Activated naive CD4-positive, alpha-beta T cell treated with anti-CD3 and anti-CD28 coated beads, Interleukin-2, amount 50 U/mL, for 24 hours (primary cell): ENCODE data around the gene CD164L2.
"Not testable (repeated sequence)": the region's sequence is repeated elsewhere in the genome, so short reads cannot be mapped to it uniquely, and the experiment has no call there.

Experiments used
- H3K27ac Mint-ChIP-seq: one replicate; pipeline ENCODE4 v1.8.0; 2021; ENCODE audit warnings: mild to moderate bottlenecking, mixed read lengths
- H3K27me3 Mint-ChIP-seq: one replicate; pipeline ENCODE4 v1.8.0; 2021; ENCODE audit warnings: mixed read lengths
- H3K36me3 Mint-ChIP-seq: one replicate; pipeline ENCODE4 v1.8.0; 2021; ENCODE audit warnings: mixed read lengths
- H3K4me1 Mint-ChIP-seq: one replicate; pipeline ENCODE4 v1.8.0; 2021; ENCODE audit warnings: mixed read lengths
- H3K4me3 Mint-ChIP-seq: one replicate; pipeline ENCODE4 v1.8.0; 2021; ENCODE audit warnings: mild to moderate bottlenecking, mixed read lengths
- H3K9me3 Mint-ChIP-seq: one replicate; pipeline ENCODE4 v1.8.0; 2021; ENCODE audit warnings: mixed read lengths

CD164L2 gene

DNA sequence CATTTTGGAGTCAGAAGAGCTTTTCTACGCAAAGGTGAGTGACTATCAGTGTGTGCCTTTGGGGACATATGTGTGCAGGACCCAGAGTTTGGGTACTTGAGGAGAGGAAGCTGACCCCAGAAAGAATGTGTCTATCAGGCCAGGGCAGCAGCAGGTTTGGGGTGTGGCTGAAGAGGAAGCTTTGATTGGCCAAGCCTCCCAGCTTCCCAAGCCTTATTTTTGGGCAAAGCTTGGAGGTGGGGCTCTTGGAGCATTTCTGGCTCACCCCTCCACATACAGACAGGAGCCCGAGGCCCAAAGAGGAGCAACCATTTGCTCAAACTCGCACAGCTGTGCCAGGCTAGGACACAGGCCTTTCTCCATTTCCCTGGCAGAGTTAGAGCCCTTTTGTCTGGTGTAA lies 14.0 kb upstream of the CD164L2 start:
- Mint-ChIP-seq H3K4me1 (peaks cover 9% of the 10 kb centered on the region), H3K36me3 (no peaks in the 10 kb centered on the region), H3K4me3 (no peak overlapping the region), H3K27me3 (no peaks in the 10 kb centered on the region), H3K9me3 (no peaks in the 10 kb centered on the region), H3K27ac (no peak overlapping the region)

GRCh38 chr1:27395441-27396195 lies 12.5 kb upstream of the CD164L2 start:
- Mint-ChIP-seq H3K27me3 (no peaks in the 10 kb centered on the region), H3K4me1 (peaks cover 17% of the 10 kb centered on the region), H3K36me3 (no peaks in the 10 kb centered on the region), H3K9me3 (no peaks in the 10 kb centered on the region), H3K27ac (no peak overlapping the region), H3K4me3 (no peak overlapping the region)

DNA sequence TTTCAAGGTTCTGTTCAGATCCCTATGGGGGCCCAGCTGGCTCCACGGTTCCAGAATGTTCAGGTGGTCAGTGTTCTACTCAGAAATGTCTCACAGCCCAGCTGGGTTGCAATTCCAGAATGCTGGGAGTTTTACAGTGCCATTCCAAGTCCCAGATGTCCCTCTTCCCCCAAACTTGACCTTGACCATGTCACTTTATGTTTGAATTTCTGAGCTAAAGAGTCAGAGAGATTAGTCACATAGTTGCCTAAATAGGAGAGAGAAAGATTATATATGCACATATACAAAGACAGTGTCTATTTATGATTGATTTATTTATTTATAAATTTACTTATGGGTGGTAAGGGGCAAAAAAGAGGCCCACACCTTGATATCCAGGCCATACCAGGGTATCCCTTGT lies 11.8 kb upstream of the CD164L2 start:
- no peak overlapping the region for H3K4me3 Mint-ChIP-seq
- peaks cover 17% of the 10 kb centered on the region for H3K4me1 Mint-ChIP-seq
- H3K27ac Mint-ChIP-seq: no peak overlapping the region
- no peaks in the 10 kb centered on the region for H3K27me3 Mint-ChIP-seq
- H3K36me3 Mint-ChIP-seq: no peaks in the 10 kb centered on the region
- no peaks in the 10 kb centered on the region for H3K9me3 Mint-ChIP-seq

DNA sequence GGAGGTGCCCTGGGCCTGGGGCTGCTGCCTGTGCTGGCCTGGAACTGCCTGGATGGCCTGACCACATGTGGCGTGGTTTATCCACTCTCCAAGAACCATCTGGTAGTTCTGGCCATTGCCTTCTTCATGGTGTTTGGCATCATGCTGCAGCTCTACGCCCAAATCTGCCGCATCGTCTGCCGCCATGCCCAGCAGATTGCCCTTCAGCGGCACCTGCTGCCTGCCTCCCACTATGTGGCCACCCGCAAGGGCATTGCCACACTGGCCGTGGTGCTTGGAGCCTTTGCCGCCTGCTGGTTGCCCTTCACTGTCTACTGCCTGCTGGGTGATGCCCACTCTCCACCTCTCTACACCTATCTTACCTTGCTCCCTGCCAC lies 11.1 kb upstream of the CD164L2 start:
- Mint-ChIP-seq H3K4me1 (peaks cover 17% of the 10 kb centered on the region), H3K9me3 (no peaks in the 10 kb centered on the region), H3K27me3 (no peaks in the 10 kb centered on the region)

DNA sequence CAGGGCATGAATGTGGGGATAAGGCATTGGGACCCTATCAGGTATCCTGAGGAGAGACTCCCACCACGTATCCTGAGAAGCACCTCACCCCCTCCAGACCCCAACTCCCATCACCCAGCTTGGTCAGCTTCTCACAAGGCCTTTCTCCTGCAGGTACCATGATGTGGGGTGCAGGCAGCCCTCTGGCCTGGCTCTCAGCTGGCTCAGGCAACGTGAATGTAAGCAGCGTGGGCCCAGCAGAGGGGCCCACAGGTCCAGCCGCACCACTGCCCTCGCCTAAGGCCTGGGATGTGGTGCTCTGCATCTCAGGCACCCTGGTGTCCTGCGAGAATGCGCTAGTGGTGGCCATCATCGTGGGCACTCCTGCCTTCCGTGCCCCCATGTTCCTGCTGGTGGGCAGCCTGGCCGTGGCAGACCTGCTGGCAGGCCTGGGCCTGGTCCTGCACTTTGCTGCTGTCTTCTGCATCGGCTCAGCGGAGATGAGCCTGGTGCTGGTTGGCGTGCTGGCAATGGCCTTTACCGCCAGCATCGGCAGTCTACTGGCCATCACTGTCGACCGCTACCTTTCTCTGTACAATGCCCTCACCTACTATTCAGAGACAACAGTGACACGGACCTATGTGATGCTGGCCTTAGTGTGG lies 10.6 kb upstream of the CD164L2 start:
- Mint-ChIP-seq H3K27ac (peak overlapping the region; percentile 41), H3K4me1 (peaks cover 17% of the 10 kb centered on the region), H3K36me3 (no peaks in the 10 kb centered on the region), H3K27me3 (no peaks in the 10 kb centered on the region), H3K4me3 (peak overlapping the region; percentile 70), H3K9me3 (no peaks in the 10 kb centered on the region)

More for the DNA sequence above, 11.1 kb upstream of the CD164L2 start:
- Mint-ChIP-seq H3K36me3 (no peaks in the 10 kb centered on the region), H3K4me3 (no peak overlapping the region), H3K27ac (no peak overlapping the region)

- peaks cover 20% of the 10 kb centered on the region for H3K4me1 Mint-ChIP-seq
- peak overlapping the region; percentile 76 for H3K4me3 Mint-ChIP-seq
- no peaks in the 10 kb centered on the region for H3K27me3 Mint-ChIP-seq
- H3K36me3 Mint-ChIP-seq: no peaks in the 10 kb centered on the region
- H3K9me3 Mint-ChIP-seq: no peaks in the 10 kb centered on the region
- H3K27ac Mint-ChIP-seq: peak overlapping the region; percentile 8
Measured at GRCh38 chr1:27392778-27393635, 9.9 kb upstream of the CD164L2 start.

GRCh38 chr1:27392096-27392777 lies 9.1 kb upstream of the CD164L2 start, which contains the start of gene GPR3:
Gene GPR3 (plus strand): TSS chr1:27392622. CDS start chr1:27393799, 1,177 bp downstream.
- Mint-ChIP-seq H3K4me3 (peak within 1 kb of the TSS; percentile 90), H3K9me3 (no peaks in the 10 kb centered on the region), H3K4me1 (peaks cover 20% of the 10 kb centered on the region), H3K27ac (peak within 1 kb of the TSS; percentile 88), H3K36me3 (no peaks in the 10 kb centered on the region), H3K27me3 (no peaks in the 10 kb centered on the region)

DNA sequence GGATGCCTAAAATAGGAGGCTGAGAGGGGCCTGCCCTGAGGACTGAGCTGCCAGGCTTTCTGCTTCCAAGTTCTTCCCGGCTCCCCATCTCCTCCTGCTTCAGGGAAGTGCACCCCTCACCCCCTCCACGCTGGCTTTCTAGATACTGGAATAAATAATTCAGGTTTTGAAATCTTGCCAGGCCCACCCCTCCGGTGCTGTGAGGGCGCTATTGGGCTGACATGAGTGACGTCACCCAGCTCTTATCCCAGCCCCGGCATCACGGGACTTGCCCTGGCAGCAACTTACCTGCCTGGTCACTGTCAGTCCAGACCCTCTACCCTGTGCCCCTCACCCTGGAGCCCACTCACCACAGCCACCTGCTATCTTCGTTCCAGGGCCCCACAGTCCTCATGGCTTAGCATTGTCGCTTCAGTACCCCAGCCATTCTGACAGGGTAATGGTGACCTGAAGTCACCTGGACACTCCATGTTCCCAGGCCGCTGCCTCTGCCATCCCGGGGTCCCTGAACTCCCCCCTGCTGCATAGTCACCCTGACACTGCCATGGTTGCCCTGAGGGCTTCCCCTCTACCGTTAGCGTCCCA lies 8.5 kb upstream of the CD164L2 start:
- Mint-ChIP-seq H3K27ac (peak overlapping the region; percentile 88), H3K9me3 (no peaks in the 10 kb centered on the region), H3K27me3 (no peaks in the 10 kb centered on the region), H3K4me3 (peak overlapping the region; percentile 90), H3K4me1 (peaks cover 20% of the 10 kb centered on the region), H3K36me3 (no peaks in the 10 kb centered on the region)

DNA sequence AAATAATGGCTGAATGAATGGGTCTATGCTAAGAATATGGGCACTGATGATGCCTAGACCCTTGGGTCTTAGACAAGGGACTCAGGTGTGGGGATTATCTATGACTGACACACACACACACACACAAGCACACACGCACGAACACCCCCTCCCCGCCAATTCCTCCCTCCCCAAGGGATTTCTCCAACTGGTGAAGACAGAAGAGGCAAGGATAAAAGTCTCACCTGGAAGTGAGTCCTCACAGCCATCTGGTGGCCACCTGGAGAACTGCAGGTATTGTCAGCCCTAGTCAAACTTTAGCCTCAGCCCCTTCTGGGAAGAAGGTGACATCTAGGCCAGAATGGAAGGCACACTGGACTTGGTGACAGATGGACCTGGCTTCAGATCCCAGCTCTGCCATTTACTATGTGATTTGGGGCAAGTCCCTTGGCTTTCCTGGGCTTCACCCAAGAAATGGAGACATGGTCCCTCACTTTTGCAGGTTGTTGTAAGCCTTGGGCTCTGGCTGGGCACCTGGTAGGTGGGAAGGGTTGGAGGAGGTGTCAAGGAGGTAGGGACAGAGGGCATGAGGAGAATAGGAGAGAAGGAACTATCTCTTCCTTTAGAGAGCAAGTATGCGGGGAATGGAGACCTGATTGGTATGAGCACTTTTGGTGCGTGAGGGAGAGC lies 5.3 kb upstream of the CD164L2 start:
- peaks cover 13% of the 10 kb centered on the region for H3K4me1 Mint-ChIP-seq
- H3K27ac Mint-ChIP-seq: peak overlapping the region; percentile 47
- H3K9me3 Mint-ChIP-seq: no peaks in the 10 kb centered on the region
- H3K27me3 Mint-ChIP-seq: no peaks in the 10 kb centered on the region
- H3K4me3 Mint-ChIP-seq: peak overlapping the region; percentile 45
- H3K36me3 Mint-ChIP-seq: no peaks in the 10 kb centered on the region

GRCh38 chr1:27384797-27385196 lies 1.7 kb upstream of the CD164L2 start:
- not testable (repeated sequence) for H3K36me3 Mint-ChIP-seq, H3K4me3 Mint-ChIP-seq, H3K27me3 Mint-ChIP-seq, H3K27ac Mint-ChIP-seq, H3K4me1 Mint-ChIP-seq, H3K9me3 Mint-ChIP-seq

GRCh38 chr1:27383661-27384060 lies 528 bp upstream of the CD164L2 start:
- H3K36me3 Mint-ChIP-seq: no peaks in the 10 kb centered on the region
- no peaks in the 10 kb centered on the region for H3K27me3 Mint-ChIP-seq
- H3K4me3 Mint-ChIP-seq: no peak overlapping the region
- H3K27ac Mint-ChIP-seq: no peak overlapping the region
- no peaks in the 10 kb centered on the region for H3K9me3 Mint-ChIP-seq
- peaks cover 2% of the 10 kb centered on the region for H3K4me1 Mint-ChIP-seq

GRCh38 chr1:27381969-27382762 lies 967 bp downstream of the CD164L2 start:
- H3K9me3 Mint-ChIP-seq: no peaks in the 10 kb centered on the region
- H3K27me3 Mint-ChIP-seq: no peaks in the 10 kb centered on the region
- H3K4me3 Mint-ChIP-seq: no peak overlapping the region
- no peak overlapping the region for H3K27ac Mint-ChIP-seq
- H3K4me1 Mint-ChIP-seq: no peaks in the 10 kb centered on the region
- H3K36me3 Mint-ChIP-seq: no peaks in the 10 kb centered on the region

GRCh38 chr1:27380766-27381733 lies 2.1 kb downstream of the CD164L2 start:
- H3K4me1 Mint-ChIP-seq: no peaks in the 10 kb centered on the region
- no peaks in the 10 kb centered on the region for H3K27me3 Mint-ChIP-seq
- no peaks in the 10 kb centered on the region for H3K36me3 Mint-ChIP-seq
- no peak overlapping the region for H3K27ac Mint-ChIP-seq
- no peak overlapping the region for H3K4me3 Mint-ChIP-seq
- no peaks in the 10 kb centered on the region for H3K9me3 Mint-ChIP-seq
